HepG2 (cell line): ENCODE results near the gene NME1. TPM values are rescaled to one million over a fixed set of nuclear protein-coding genes. Genes with fewer than 3 reads are reported as not detected.

ENCODE experiments used
- CENPX ChIP-seq: sonication (generic); formaldehyde crosslinking; IDR thresholded peaks from 2 replicates; pipeline ENCODE4 v1.9.0; 2021; ENCODE audit warnings: mild to moderate bottlenecking, missing genetic modification reagents, moderate library complexity
- HNRNPLL ChIP-seq: fragments of 200-400 bp; formaldehyde crosslinking; IDR thresholded peaks from 2 replicates; pipeline ENCODE4 v1.6.1; 2017; ENCODE audit warnings: mild to moderate bottlenecking, low read depth, low read length; ENCODE audit not compliant: poor library complexity, severe bottlenecking
- NFE2 ChIP-seq: sonication (generic); formaldehyde crosslinking; IDR thresholded peaks from 2 replicates; pipeline ENCODE4 v1.4.0; 2020; ENCODE audit warnings: missing genetic modification reagents
- PPARG ChIP-seq: conservative IDR thresholded peaks from 2 replicates; pipeline ENCODE4 v1.6.1; 2016; ENCODE audit warnings: missing biosample characterization, missing genetic modification reagents
- ZMYM2 ChIP-seq: sonication (generic); formaldehyde crosslinking; IDR thresholded peaks from 2 replicates; pipeline ENCODE4 v1.8.0; 2022; ENCODE audit warnings: mild to moderate bottlenecking, missing genetic modification reagents
- ZNF550 ChIP-seq: sonication (generic); formaldehyde crosslinking; IDR thresholded peaks from 2 replicates; pipeline ENCODE4 v1.4.0; 2020; ENCODE audit warnings: mild to moderate bottlenecking, missing genetic modification reagents, borderline replicate concordance
- polyA plus RNA-seq, 8 experiments: library from polyadenylated mRNA; depleted of rRNA in 3 of 8; stranded (reverse) in 7 of 8; unstranded in 1 of 8; fragments of >200 nt; fragmentation: Illumina TruSeq in 4 of 8; extraction: Trizol in 4 of 8; gene quantifications; 2 replicates each; pipeline versions ENCODE4 v1.2.1 to v1.2.3, GENCODE V29; 2011 to 2016; ENCODE audit warnings: low read depth in 4 of 8, missing spikeins in 1 of 8, mixed read lengths in 1 of 8; ENCODE audit not compliant: insufficient read depth in 1 of 8
- total RNA-seq, 5 experiments: library from RNA; depleted of rRNA; stranded (reverse); fragments of >200 nt; fragmentation: Illumina TruSeq; extraction: Trizol; gene quantifications; 2 replicates each; pipeline ENCODE4 v1.2.3, GENCODE V29; 2016; ENCODE audit warnings: low read depth in 1 of 5
- TF ChIP-seq, protein P1 (sequence below): sonication (generic); formaldehyde crosslinking; IDR thresholded peaks from 2 replicates; pipeline ENCODE4 v1.5.0; 2020; ENCODE audit warnings: missing genetic modification reagents
- TF ChIP-seq, protein P2 (sequence below): sonication (generic); formaldehyde crosslinking; conservative IDR thresholded peaks from 2 replicates; pipeline ENCODE4 v1.4.0; 2020; ENCODE audit warnings: missing genetic modification reagents

Gene NME1
- total and polyA plus RNA-seq, 2 of the 13 experiments (the other 11 are each of a cell fraction or from before 2014, with no cell fraction given): 295 to 516 TPM

DNA sequence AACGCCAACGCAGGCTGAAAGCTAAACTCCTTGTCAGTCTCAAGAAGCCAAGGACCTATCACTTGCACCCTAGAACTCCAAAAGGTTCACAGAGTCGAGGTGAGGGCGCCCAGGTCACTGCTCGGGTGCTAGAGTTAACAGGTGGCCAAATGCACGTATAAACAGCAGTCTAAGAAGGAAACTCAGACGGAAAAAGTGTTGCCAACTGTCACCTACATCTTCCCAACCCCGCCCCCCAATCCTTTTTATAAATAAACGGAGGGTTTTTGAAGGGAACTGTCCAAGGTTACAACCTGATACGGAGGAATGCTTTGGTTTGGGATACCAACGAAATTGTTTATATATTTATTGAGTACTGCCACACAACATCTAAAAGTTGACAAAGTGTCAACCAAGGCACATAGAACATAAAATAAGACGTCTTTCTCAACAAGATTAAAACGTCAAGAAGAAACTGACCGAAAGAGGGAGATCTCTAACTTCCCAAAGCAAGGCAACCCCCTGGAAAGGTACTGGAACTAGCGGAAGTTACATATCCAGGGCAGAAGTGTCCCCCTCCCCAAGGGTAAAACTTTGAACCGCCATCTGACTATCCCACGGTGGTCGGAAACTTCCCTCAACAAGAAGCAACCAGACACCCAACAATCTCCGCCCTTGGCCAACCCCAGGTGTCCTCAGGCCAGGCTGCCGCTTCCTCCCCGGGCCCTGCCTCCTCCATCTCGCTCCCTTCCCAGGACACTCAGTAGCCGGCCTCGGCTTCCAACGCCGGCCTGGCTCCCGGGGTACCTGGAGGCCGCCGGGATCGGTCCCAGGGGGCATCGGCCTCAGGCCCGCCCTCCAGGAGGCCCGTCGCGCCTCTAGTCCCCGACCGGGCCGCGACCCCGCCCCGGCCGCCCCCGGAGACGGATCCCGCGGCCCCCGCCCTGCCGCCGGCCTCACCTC is 33.7 kb upstream of the NME1 start (continued):
- TF ChIP-seq ZMYM2 (CRISPR knock-in tag): no peak
- TF ChIP-seq ZNF550 (CRISPR knock-in tag): no peak
- TF ChIP-seq PPARG (CRISPR knock-in tag): no peak; the same call in 1 of the 2 replicates
- TF ChIP-seq, protein P1, sequence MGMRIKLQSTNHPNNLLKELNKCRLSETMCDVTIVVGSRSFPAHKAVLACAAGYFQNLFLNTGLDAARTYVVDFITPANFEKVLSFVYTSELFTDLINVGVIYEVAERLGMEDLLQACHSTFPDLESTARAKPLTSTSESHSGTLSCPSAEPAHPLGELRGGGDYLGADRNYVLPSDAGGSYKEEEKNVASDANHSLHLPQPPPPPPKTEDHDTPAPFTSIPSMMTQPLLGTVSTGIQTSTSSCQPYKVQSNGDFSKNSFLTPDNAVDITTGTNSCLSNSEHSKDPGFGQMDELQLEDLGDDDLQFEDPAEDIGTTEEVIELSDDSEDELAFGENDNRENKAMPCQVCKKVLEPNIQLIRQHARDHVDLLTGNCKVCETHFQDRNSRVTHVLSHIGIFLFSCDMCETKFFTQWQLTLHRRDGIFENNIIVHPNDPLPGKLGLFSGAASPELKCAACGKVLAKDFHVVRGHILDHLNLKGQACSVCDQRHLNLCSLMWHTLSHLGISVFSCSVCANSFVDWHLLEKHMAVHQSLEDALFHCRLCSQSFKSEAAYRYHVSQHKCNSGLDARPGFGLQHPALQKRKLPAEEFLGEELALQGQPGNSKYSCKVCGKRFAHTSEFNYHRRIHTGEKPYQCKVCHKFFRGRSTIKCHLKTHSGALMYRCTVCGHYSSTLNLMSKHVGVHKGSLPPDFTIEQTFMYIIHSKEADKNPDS (CRISPR knock-in tag): no peak
- TF ChIP-seq, protein P2, sequence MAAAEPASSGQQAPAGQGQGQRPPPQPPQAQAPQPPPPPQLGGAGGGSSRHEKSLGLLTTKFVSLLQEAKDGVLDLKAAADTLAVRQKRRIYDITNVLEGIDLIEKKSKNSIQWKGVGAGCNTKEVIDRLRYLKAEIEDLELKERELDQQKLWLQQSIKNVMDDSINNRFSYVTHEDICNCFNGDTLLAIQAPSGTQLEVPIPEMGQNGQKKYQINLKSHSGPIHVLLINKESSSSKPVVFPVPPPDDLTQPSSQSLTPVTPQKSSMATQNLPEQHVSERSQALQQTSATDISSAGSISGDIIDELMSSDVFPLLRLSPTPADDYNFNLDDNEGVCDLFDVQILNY (CRISPR knock-in tag): no peak
- no peak for TF ChIP-seq CENPX (CRISPR knock-in tag)
- no peak for TF ChIP-seq NFE2 (CRISPR knock-in tag)
- TF ChIP-seq HNRNPLL: peak; percentile 26
